Gastroesophageal sphincter (tissue), 4 donors: ENCODE measurements around the gene SPATA20. TPM values are rescaled to one million over a fixed set of nuclear protein-coding genes. Genes with fewer than 3 reads are reported as not detected.

Experiments used
- ATAC-seq: fragments of 150-250 bp; one replicate; pipeline ENCODE4 v1.9.1; 2016; ENCODE audit warnings: mild to moderate bottlenecking, moderate library complexity
- H3K27ac ChIP-seq, 4 donors: fragments of 200-600 bp; sonication (generic) in 3 of 4; 1 replicate in 3 of 4; 2 replicates in 1 of 4; pipeline ENCODE4 v1.5.1; 2016 to 2019
- H3K27me3 ChIP-seq: fragments of 200-600 bp; sonication (generic); one replicate; pipeline ENCODE4 v1.5.1; 2019
- H3K36me3 ChIP-seq, 2 donors: fragments of 200-600 bp; sonication (generic); one replicate each; pipeline ENCODE4 v1.5.1; 2019; ENCODE audit warnings: control low read depth in 1 of 2
- H3K4me1 ChIP-seq, 3 donors: fragments of 200-600 bp; sonication (generic); 1 replicate in 2 of 3; 2 replicates in 1 of 3; pipeline ENCODE4 v1.5.1; 2016 to 2019; ENCODE audit warnings: control low read depth in 2 of 3
- H3K4me3 ChIP-seq, 2 donors: fragments of 200-600 bp; sonication (generic); one replicate each; pipeline ENCODE4 v1.5.1; 2019; ENCODE audit warnings: mild to moderate bottlenecking in 1 of 2, moderate library complexity in 1 of 2
- H3K9me3 ChIP-seq, 3 donors: fragments of 200-600 bp; sonication (generic); one replicate each; pipeline ENCODE4 v1.5.1; 2017 to 2019; ENCODE audit warnings: control low read depth in 2 of 3
- EP300 ChIP-seq: sonication (generic); formaldehyde crosslinking; IDR thresholded peaks from one replicate; pipeline ENCODE4 v1.6.1; 2017; ENCODE audit warnings: antibody characterized with exemption, mild to moderate bottlenecking
- POLR2A ChIP-seq, 2 donors: fragments of 450-650 bp; IDR thresholded peaks; one replicate each; pipeline ENCODE4 v1.6.1; 2017; ENCODE audit warnings: antibody characterized with exemption in 2 of 2, mild to moderate bottlenecking in 2 of 2, moderate library complexity in 1 of 2
- POLR2AphosphoS5 ChIP-seq: sonication (generic); formaldehyde crosslinking; IDR thresholded peaks from one replicate; pipeline ENCODE4 v1.6.1; 2017; ENCODE audit warnings: antibody characterized with exemption
- WGBS, 2 donors: methylation state at CpG; one replicate each; pipeline ENCODE4 v1.1.5; 2018; ENCODE audit warnings: low coverage in 1 of 2; 5-methylcytosine and 5-hydroxymethylcytosine counted together
- total RNA-seq, 4 donors: library from RNA; depleted of rRNA; stranded (reverse); fragments of >200 nt; gene quantifications; one replicate each; pipeline ENCODE4 v1.1.0, GENCODE V29; 2016
- TF ChIP-seq, protein P1 (sequence below), 4 experiments: fragments of 200-600 bp in 2 of 4; fragments of 450-650 bp in 2 of 4; sonication (generic) in 1 of 4; IDR thresholded peaks; one replicate each; pipeline ENCODE4 v1.5.1; 2017 to 2019; ENCODE audit warnings: antibody characterized with exemption in 4 of 4, mild to moderate bottlenecking in 2 of 4, moderate library complexity in 2 of 4

SPATA20 gene
- total RNA-seq, 4 donors from 2014 or later, result 45.0 to 75.3 (median 59.8) TPM

DNA sequence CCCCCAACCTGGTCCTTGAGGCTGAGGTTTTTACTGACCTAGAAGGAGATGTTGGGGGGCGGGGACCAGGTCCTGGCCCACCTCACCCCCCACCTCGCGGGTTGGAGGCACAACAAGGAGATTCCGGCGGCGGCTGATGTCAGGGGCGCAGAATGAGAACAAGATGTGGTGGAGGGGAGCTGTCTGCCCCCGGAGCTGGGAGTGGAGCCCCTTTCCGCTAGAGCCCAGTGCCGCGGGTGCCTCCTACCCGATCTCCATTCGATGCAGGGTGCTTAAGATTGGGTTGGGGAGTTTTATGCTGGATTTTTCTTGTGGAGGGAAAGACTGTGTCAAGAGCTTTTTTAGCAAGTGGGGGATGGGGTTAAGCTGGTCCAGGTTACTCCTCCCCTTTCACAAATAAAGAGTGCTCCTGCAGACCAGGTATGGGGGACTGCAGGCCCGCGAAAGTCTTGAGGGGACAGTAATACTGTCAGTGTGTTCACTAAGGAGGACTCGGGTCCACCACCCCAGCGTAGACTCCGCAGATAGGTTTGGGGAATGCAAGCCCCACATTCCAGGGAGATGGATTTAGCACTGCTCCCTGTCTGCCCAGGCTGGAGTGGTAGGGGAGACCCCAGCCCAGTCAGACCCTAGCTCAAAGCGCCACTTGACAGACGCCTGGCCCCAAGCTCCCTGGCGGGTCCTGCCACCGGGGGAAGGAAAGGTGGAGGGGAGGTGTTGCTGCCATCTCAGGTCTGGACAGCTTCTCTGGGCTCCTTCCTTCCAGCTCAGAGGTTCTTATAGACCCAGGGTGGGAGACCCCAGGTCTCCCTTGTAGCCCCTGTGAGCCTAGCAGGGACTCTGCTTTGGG, 15.5 kb downstream of the SPATA20 start:
- Histone ChIP-seq H3K27me3 (peaks cover 96% of the 10 kb centered on the region), H3K27ac (no peak overlapping the region), H3K9me3 (no peaks in the 10 kb centered on the region), H3K4me3 (no peak overlapping the region), H3K4me1 (peaks cover 5 to 65% (median 44%) of the 10 kb centered on the region in 3 donors), H3K36me3 (no peaks in the 10 kb centered on the region)
- no CpG with 5 or more reads among the region's 22 CpGs for WGBS, 2 donors
- no peak for ATAC-seq
- TF ChIP-seq POLR2A (IDR thresholded peaks at IDR 0.05) (no peak), EP300 (no peak), POLR2AphosphoS5 (no peak)
- TF ChIP-seq, protein P1, sequence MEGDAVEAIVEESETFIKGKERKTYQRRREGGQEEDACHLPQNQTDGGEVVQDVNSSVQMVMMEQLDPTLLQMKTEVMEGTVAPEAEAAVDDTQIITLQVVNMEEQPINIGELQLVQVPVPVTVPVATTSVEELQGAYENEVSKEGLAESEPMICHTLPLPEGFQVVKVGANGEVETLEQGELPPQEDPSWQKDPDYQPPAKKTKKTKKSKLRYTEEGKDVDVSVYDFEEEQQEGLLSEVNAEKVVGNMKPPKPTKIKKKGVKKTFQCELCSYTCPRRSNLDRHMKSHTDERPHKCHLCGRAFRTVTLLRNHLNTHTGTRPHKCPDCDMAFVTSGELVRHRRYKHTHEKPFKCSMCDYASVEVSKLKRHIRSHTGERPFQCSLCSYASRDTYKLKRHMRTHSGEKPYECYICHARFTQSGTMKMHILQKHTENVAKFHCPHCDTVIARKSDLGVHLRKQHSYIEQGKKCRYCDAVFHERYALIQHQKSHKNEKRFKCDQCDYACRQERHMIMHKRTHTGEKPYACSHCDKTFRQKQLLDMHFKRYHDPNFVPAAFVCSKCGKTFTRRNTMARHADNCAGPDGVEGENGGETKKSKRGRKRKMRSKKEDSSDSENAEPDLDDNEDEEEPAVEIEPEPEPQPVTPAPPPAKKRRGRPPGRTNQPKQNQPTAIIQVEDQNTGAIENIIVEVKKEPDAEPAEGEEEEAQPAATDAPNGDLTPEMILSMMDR (IDR thresholded peaks at IDR 0.05), result no peak

DNA sequence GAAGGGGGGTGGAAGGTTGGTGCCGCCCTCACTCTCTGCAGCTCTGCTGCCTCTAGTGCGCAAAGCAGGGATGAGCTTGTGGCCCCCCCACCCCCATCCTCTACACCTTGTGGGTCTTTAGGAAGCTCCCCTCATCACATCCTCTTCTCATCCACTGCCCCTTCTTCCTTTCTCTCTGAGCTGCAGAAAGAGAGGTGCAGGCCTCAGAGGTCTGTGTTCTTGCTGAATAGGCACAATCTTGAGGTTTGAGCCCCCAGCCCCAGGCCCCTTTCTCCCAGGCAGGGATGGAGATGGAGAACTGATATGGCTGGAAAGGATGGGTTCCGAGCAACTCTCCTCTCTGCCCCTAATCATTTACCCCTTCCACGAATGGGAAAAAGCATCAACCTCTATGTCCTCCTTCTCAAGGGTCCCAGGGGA, 16.1 kb downstream of the SPATA20 start:
- no peak overlapping the region for H3K27ac ChIP-seq
- H3K9me3 ChIP-seq, result no peaks in the 10 kb centered on the region
- 71% methylated on average over 2 of the region's 4 CpGs; no CpG with 5 or more reads in 1 of the 2 donors for WGBS, 2 donors
- peaks cover 98% of the 10 kb centered on the region for H3K27me3 ChIP-seq
- TF ChIP-seq POLR2AphosphoS5 (no peak), POLR2A (IDR thresholded peaks at IDR 0.05) (no peak), EP300 (no peak)
- TF ChIP-seq, protein P1 (IDR thresholded peaks at IDR 0.05), result no peak
- no peak overlapping the region for H3K4me3 ChIP-seq
- H3K4me1 ChIP-seq, result peaks cover 5 to 64% (median 44%) of the 10 kb centered on the region in 3 donors
- H3K36me3 ChIP-seq, result no peaks in the 10 kb centered on the region
- no peak for ATAC-seq

DNA sequence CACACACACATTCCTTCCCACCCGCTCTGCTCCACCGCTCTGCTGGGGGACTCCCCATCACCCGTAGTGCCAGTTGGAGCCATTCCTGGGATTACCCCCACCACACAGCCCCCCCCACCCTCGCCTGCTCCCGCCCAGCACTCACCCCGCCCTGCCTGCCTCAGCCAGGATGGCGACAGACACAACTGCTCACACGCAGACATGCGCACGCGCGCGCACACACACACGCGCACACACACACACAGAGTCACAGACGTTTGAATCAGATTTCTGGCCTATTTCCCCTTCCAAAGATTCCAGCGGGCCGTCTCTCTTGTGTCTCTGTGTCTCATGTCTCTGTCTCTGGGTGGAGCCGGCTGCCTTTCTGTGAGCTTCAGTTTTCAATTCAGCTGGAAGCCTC, 17.9 kb downstream of the SPATA20 start:
- TF ChIP-seq POLR2A (IDR thresholded peaks at IDR 0.05) (no peak), EP300 (no peak), POLR2AphosphoS5 (no peak)
- TF ChIP-seq, protein P1 (IDR thresholded peaks at IDR 0.05), result no peak
- H3K4me3 ChIP-seq, result peak overlapping the region in 1 of 2 donors; percentile 5
- H3K4me1 ChIP-seq, result peaks cover 5 to 46% (median 31%) of the 10 kb centered on the region in 3 donors
- WGBS, 2 donors, result 27% methylated on average over 6 of the region's 19 CpGs; no CpG with 5 or more reads in 1 of the 2 donors
- no peaks in the 10 kb centered on the region for H3K9me3 ChIP-seq
- no peaks in the 10 kb centered on the region for H3K36me3 ChIP-seq
- H3K27me3 ChIP-seq, result peaks cover 84% of the 10 kb centered on the region
- peak; percentile 74 for ATAC-seq
- H3K27ac ChIP-seq, result peak overlapping the region in 3 of 4 donors; percentile 38 to 46 (median 43)

DNA sequence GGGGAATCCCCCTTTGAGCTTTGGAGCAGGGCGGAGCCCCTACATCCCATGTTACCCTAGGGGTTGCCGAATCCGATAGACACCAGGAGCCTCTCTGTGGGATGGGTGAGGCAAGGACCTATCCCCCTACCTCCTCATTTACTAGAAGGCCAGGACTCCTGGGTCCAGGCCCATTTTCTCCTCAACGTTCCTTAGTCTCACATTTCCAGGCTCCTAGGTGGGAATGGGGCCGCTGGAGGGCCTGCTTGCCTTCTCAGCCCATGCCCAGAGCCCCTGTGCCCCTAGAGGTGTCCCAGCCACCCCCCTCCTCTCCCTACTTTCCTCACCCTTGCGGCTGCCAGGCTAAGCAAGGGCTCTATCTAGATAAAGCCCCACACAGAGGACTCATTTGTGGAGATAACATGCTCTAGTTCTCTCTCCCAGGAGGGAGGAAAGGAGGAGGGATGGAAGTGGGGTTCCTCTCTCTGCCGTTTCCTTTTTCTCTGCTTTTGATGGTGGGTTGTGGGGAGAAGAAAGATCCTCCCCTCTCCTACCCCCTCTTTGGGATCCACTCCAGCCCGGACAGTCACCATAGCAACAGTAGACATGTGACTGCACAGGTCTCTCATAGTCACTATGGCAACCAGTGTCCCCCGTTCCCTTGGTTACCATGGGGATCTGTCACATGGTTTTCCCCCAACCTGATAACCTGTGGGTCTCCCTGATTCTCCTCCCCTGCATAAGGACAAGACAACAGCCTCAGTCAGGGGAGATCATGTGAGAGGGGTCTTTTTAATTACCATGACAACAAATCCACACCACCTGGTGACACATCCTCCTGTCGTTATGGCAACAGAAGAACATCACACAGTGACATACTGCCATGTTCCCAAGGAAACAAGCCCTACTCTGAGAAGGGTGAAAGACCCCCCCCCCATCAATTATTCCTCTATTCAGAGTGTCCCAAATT, 18.7 kb downstream of the SPATA20 start:
- TF ChIP-seq POLR2A (IDR thresholded peaks at IDR 0.05) (no peak), EP300 (no peak), POLR2AphosphoS5 (no peak)
- TF ChIP-seq, protein P1 (IDR thresholded peaks at IDR 0.05), result no peak
- ATAC-seq, result no peak
- Histone ChIP-seq H3K4me1 (peaks cover 5 to 38% (median 25%) of the 10 kb centered on the region in 3 donors), H3K27ac (peak overlapping the region in 1 of 4 donors; percentile 7), H3K4me3 (no peak overlapping the region), H3K27me3 (peaks cover 76% of the 10 kb centered on the region), H3K36me3 (no peaks in the 10 kb centered on the region), H3K9me3 (no peaks in the 10 kb centered on the region)
- 0 to 26% methylated on average over 1 to 6 of the region's 10 CpGs for WGBS, 2 donors
